Cardiac muscle cell (in vitro differentiated cells and primary cell): ENCODE measurements around the gene PPIL4. TPM values are rescaled to one million over a fixed set of nuclear protein-coding genes. Genes with fewer than 3 reads are reported as not detected.

ENCODE experiments used
- DNase-seq, 2 donors: peaks; one replicate each; pipeline versions ENCODE4 v3.0.0 to v3.0.0-alpha.2; 2010 to 2017; ENCODE audit warnings: low read depth in 1 of 2, low spot score in 1 of 2
- H3K27ac ChIP-seq: fragments of 200-600 bp; sonication (generic); 2 replicates; pipeline ENCODE4 v1.5.1; 2016
- H3K27me3 ChIP-seq: fragments of 200-600 bp; sonication (generic); 2 replicates; pipeline ENCODE4 v1.6.0; 2016; ENCODE audit warnings: control low read depth
- H3K36me3 ChIP-seq: fragments of 200-600 bp; sonication (generic); 2 replicates; pipeline ENCODE4 v1.5.1; 2016; ENCODE audit warnings: control low read depth
- H3K4me1 ChIP-seq: fragments of 200-600 bp; sonication (generic); 2 replicates; pipeline ENCODE4 v1.8.1; 2017; ENCODE audit warnings: low read depth, mild to moderate bottlenecking, mixed run types
- H3K4me3 ChIP-seq: fragments of 200-600 bp; sonication (generic); 2 replicates; pipeline ENCODE4 v1.5.1; 2016; ENCODE audit warnings: mild to moderate bottlenecking
- H3K9me3 ChIP-seq: fragments of 200-600 bp; sonication (generic); 2 replicates; pipeline ENCODE4 v1.5.1; 2017; ENCODE audit warnings: low read depth, mild to moderate bottlenecking, control low read depth
- CTCF ChIP-seq: IDR thresholded peaks from 2 replicates; pipeline ENCODE4 v1.5.1; 2012; ENCODE audit warnings: low read depth, mild to moderate bottlenecking, low read length
- polyA plus RNA-seq: library from polyadenylated mRNA; unstranded; fragments of >200 nt; fragmentation: Nextera tagmentation; extraction: Ambion mirVana; gene quantifications from 2 replicates; pipeline ENCODE4 v1.2.1, GENCODE V29; 2016
- total RNA-seq: library from RNA; depleted of rRNA; stranded (reverse); fragments of >200 nt; gene quantifications from 2 replicates; pipeline ENCODE4 v1.2.3, GENCODE V29; 2016

PPIL4 gene
- total and polyA plus RNA-seq, 2 experiments from 2014 or later = 29.5 to 33.1 TPM

GRCh38 chr6:149455031-149455732 lies 90.7 kb downstream of the PPIL4 start:
- no peak for TF ChIP-seq CTCF
- Histone ChIP-seq H3K4me3 (no peak overlapping the region), H3K9me3 (no peaks in the 10 kb centered on the region), H3K27me3 (peaks cover 27% of the 10 kb centered on the region), H3K4me1 (no peaks in the 10 kb centered on the region), H3K36me3 (no peaks in the 10 kb centered on the region), H3K27ac (no peak overlapping the region)
- DNase-seq = no peak

Other genes with a start within 250 kb of the PPIL4 start
- 26.5 and 39.0 TPM in 2 replicates for gene TAB2, start 228.3 kb downstream of the PPIL4 start, total RNA-seq
- 13.8 and 23.0 TPM in 2 replicates for gene TAB2, start 228.3 kb downstream of the PPIL4 start, polyA plus RNA-seq
- 0.70 and 3.3 TPM in 2 replicates for gene SUMO4, start 145.8 kb downstream of the PPIL4 start, total RNA-seq
- gene SUMO4, start 145.8 kb downstream of the PPIL4 start, polyA plus RNA-seq = 0.72 and 1.4 TPM in 2 replicates
- gene ZC3H12D, start 61.0 kb downstream of the PPIL4 start, total RNA-seq = 0.07 and 0.24 TPM in 2 replicates
- gene ZC3H12D, start 61.0 kb downstream of the PPIL4 start, polyA plus RNA-seq = 0.29 and 0.72 TPM in 2 replicates
- gene GINM1, start 20.3 kb upstream of the PPIL4 start, total RNA-seq = 33.0 and 35.8 TPM in 2 replicates
- gene GINM1, start 20.3 kb upstream of the PPIL4 start, polyA plus RNA-seq = 50.4 and 68.9 TPM in 2 replicates
- 11.5 and 16.1 TPM in 2 replicates for gene KATNA1, start 102.7 kb upstream of the PPIL4 start, total RNA-seq
- 22.5 and 34.9 TPM in 2 replicates for gene KATNA1, start 102.7 kb upstream of the PPIL4 start, polyA plus RNA-seq
- 9.9 and 13.2 TPM in 2 replicates for gene LATS1, start 172.1 kb upstream of the PPIL4 start, total RNA-seq
- gene LATS1, start 172.1 kb upstream of the PPIL4 start, polyA plus RNA-seq = 7.2 and 11.3 TPM in 2 replicates
- 35.7 and 55.8 TPM in 2 replicates for gene NUP43, start 200.5 kb upstream of the PPIL4 start, total RNA-seq
- gene NUP43, start 200.5 kb upstream of the PPIL4 start, polyA plus RNA-seq = 14.1 and 15.7 TPM in 2 replicates
- 137 and 197 TPM in 2 replicates for gene PCMT1, start 203.7 kb upstream of the PPIL4 start, total RNA-seq
- 178 and 189 TPM in 2 replicates for gene PCMT1, start 203.7 kb upstream of the PPIL4 start, polyA plus RNA-seq